HG02970 (cell line): ENCODE data around the gene AP2A2.

Experiments used
- ATAC-seq: cut with Tn5 transposase; IDR thresholded peaks from one replicate; pipeline ENCODE4 v1.9.1; 2021; ENCODE audit warnings: mild to moderate bottlenecking, moderate library complexity, moderate number of reproducible peaks; ENCODE audit not compliant: unreplicated experiment, low FRiP score

AP2A2 gene

GRCh38 chr11:923691-924405 is 1.8 kb upstream of the AP2A2 start:
- ATAC-seq: no peak

DNA sequence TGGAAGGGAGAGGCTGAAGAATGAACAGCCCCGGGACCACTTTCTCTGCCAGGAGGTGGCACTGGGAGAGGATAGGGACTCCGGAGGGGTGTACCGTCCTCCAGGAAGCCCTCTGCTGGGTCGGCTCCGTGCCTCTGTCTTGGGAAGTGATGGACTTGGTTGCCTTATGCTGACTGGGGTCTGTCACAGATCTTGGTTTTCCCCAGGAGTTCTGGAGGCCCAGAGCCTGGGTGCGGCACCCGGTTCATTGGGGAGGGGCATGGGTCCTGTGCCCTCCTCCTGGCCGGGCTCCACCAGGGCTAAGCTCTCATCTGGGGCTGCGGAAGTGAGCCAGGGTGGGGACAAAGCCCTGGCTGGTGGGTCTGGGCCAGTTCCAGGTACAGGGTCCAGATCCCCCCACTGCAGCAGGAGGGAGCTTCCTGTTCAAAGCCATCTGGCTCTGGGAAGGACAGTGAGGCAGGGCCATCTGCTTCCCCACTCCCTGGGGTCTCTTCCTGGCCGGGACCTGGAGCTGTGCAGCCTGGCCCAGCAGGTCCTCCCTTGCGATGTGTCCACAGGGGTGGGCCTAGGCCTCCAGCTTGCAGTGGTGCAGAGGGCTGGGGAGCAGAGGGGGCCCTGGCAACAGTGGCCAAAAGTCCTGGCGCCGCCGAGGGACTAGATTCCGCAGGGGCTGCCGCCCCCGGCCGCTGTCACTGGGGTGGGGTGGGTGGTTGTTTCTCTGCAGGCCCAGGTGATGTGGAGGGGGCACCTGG is 1.1 kb upstream of the AP2A2 start:
- no peak for ATAC-seq

DNA sequence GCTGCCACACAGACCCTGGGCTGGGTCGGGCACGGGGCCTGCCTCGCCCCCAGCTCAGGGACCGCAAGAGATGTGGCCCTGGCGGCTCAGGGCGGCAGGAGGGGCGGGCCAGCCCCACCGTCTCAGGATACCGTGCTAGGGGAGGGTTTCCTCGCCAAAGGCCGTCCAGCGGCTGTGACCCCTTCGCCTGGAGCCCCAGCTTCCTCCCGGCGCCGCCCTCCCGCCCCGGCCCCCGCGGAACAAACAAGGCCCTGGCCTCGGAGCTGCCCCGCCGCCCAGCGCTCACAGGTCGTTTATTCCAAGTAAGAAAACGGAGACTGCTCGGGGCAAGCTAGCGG is 543 bp upstream of the AP2A2 start:
- ATAC-seq: no peak

- no peak for ATAC-seq
Measured at GRCh38 chr11:926341-926916, 759 bp downstream of the AP2A2 start.

DNA sequence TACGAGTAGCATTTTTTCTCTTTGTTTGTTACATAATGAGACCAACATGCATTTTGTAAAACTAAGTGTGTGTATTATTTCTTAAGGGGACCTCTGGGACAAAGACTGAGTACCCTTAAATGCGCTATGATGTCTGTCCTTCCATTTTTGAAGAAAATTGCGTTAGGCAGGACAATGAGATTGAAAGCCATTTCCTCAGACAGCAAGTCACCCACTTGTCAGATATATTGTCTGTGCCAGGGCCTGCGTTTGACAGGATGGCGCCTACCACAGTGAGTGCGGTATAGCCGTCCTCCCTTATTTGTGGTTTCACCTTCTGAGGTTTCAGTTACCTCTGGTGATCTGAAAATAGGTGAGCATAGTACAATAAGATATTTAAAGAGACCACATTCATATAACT is 2.2 kb downstream of the AP2A2 start:
- no peak for ATAC-seq

DNA sequence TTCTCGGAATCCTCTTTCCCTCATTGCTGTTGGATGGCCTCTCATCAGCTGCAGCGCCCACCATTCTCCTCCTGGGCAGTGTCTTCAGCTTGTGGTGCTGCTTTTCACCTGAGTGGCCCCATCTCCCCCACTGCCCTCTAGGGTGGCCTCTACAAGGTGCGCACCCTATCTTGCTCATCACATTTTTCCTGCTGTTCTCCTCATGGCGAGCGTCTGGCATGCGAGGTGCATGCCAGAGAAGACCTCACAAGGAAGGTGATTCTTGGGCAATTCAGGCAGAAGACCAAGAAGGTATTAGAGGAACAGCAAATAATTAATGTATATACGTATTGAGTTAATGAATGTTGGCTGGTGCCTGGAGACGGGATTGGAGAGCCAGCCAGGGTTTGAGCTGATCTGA is 3.1 kb downstream of the AP2A2 start:
- ATAC-seq: no peak

DNA sequence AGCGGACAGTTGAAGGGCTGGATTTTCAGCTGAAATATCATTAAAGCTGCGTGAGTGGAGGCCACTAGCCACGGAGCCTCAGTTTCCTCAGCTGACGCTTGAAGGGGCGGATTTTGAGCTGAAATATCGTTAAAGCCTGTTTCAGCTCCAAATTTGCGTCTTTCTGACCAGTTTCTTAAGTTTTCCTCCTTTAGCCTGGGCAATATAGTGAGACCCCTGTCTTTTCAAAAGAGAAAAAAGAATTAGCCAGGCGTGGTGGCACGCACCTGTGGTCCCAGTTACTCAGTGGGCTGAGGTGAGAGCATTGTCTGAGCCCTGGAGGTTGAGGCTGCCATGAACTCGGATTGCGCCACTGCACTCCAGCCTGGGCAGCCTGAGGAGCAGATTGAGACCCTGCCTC is 3.7 kb downstream of the AP2A2 start:
- no peak for ATAC-seq

- no peak for ATAC-seq
Measured at GRCh38 chr11:931385-931784, 5.7 kb downstream of the AP2A2 start.

- ATAC-seq: no peak
Measured at GRCh38 chr11:932435-932834, 6.8 kb downstream of the AP2A2 start.

DNA sequence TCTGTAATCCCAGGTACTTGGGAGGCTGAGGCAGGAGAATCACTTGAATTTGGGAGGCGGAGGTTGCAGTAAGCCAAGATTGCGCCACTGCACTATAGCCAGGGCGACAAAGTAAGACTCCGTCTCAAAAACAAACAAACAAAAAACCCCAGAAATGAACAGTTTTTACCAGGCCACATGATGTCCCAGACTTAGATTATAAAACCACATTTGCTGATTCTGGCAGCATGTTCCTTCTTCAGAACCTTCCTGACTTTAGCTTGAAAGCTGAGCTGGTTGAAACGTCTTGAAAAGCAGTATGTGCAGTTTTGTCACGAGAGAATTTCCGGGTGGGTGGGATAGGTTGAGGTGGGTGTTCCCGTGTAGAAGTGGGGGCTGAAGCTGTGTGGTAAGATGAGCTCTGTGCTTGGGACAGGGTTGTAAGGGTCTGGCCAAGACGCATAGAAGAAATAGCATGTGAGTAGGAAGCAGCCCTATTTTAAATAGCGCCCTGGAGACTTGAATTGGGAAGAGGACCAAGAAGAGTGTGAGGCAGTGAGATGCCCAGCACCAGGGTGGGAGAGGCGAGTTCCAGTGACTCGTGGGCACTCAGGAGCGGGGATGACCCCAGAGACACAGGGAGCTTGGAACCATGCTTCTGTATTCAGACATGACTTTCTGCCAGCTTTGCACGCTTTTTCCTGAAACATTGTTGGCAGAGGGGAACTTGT is 7.6 kb downstream of the AP2A2 start:
- no peak for ATAC-seq

DNA sequence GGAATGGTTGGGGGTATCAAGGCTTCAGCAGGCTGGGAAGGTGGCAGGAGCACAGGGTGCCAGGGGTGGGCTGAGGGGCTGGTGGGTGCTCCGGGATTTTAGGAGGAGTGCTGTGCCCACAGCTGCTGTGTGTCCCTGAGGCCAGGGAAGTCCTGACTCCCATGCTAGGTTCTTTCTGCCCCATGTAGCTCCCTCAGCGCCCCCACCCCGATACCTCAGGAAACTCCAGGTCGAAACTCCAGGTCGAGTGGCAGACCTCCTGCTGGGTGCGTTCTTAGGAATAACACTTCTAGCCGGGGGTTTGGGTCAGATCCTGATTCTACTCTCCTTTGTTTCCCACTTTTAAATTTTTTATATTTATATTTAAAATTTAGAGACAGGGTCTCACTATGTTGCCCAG is 8.3 kb downstream of the AP2A2 start:
- no peak for ATAC-seq

GRCh38 chr11:934527-934926 is 8.9 kb downstream of the AP2A2 start:
- no peak for ATAC-seq

DNA sequence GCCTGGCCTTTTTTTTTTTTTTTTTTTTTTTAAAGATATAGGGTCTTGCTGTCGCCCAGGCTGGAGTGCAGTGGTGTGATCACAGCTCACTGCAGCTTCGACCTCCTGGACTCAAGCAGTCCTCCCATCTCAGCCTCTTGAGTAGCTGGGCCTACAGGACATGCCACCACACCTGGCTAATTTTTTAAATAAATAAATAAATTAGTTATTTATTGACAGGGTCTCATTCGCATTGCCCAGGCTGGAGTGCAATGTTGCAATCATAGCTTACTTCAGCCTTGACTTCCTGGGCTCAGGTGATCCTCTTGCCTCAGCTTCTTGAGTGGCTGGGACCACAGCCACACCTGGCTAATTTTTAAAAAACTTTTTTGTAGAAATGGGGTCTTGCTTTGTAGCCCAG is 10.5 kb downstream of the AP2A2 start:
- no peak for ATAC-seq

GRCh38 chr11:937841-938261 is 12.2 kb downstream of the AP2A2 start:
- ATAC-seq: no peak

GRCh38 chr11:940496-941135 is 14.9 kb downstream of the AP2A2 start:
- no peak for ATAC-seq

- no peak for ATAC-seq
Measured at GRCh38 chr11:942823-943222, 17.2 kb downstream of the AP2A2 start.

DNA sequence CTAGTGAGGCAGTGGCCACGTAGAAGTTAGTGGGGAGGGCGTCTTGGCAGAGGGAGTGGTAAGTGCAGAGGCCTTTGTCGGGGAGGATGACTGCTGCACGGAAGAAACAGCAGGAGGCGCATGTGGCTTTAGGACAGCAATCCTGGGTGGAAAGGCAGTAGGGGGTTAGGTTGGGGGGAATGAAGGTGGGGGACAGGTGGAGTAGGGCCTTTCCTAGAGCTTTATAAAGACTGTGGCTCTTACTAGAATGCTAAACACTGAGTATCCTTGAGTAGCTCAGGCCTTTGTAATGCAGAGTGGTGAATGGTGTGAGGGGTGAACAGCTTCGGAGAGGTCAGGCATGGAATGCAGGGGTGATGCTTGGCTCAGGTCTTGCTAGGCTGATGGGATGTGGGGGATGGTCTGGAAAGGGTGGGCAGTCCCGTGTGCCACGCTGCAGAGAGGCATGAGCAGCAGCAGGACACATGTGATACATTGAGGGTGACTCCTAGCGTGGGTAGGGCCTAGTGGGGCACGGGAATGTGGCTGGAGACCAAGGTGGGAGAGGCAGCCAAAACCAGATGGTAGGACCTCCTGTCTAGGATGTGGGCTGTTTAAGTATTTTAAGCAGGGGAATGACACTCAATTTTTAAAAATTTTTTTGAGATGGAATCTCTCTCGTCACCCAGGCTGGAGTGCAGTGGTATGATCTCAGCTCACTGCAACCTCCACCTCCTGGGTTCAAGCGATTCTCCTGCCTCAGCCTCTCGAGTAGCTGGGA is 19.2 kb downstream of the AP2A2 start:
- no peak for ATAC-seq

GRCh38 chr11:945986-946385 is 20.3 kb downstream of the AP2A2 start:
- no peak for ATAC-seq

GRCh38 chr11:947744-948143 is 22.1 kb downstream of the AP2A2 start:
- ATAC-seq: no peak

DNA sequence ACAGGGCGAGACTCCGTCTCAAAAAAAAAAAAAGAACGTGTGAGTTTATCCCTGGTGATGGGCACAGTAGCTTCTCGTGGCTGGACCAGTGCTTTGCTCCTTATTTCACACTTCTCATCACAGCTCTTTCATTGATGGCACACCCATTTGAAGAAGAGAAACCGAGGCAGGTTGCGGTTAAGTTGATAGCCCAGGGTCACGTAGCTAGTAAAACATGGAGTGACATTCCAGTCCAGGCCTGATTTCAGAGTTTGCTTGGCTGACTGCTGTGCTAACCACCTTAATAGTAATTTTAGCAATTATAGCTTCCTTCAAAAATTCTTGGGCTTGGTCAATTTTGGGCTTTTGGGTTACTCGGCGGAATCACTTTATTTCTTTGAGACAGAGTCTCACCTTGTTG is 25.8 kb downstream of the AP2A2 start:
- no peak for ATAC-seq
